HG03460 (cell line): ENCODE data around the gene R3HDM2.
"Not testable (repeated sequence)": the region's sequence is repeated elsewhere in the genome, so short reads cannot be mapped to it uniquely, and the experiment has no call there.

ENCODE experiments used
- ATAC-seq: cut with Tn5 transposase; IDR thresholded peaks from one replicate; pipeline ENCODE4 v1.9.1; 2021; ENCODE audit not compliant: unreplicated experiment

R3HDM2 gene

GRCh38 chr12:57276233-57276632 lies 154.6 kb downstream of the R3HDM2 start:
- not testable (repeated sequence) for ATAC-seq

GRCh38 chr12:57273516-57273915 lies 157.3 kb downstream of the R3HDM2 start:
- no peak for ATAC-seq

GRCh38 chr12:57272337-57273151 lies 158.3 kb downstream of the R3HDM2 start:
- ATAC-seq: no peak

GRCh38 chr12:57270966-57271470 lies 159.8 kb downstream of the R3HDM2 start:
- ATAC-seq: no peak

GRCh38 chr12:57268264-57268663 lies 162.6 kb downstream of the R3HDM2 start:
- no peak for ATAC-seq

GRCh38 chr12:57266681-57267080 lies 164.2 kb downstream of the R3HDM2 start:
- ATAC-seq: no peak

- ATAC-seq: no peak
These were observed 167.7 kb downstream of the R3HDM2 start for GRCh38 chr12:57263096-57263495.

GRCh38 chr12:57262126-57262822 lies 168.6 kb downstream of the R3HDM2 start:
- ATAC-seq: no peak

GRCh38 chr12:57261428-57261865 lies 169.4 kb downstream of the R3HDM2 start:
- no peak for ATAC-seq

- ATAC-seq: no peak
These were observed 170.5 kb downstream of the R3HDM2 start for GRCh38 chr12:57260366-57260765.

GRCh38 chr12:57258977-57259970 lies 171.6 kb downstream of the R3HDM2 start:
- ATAC-seq: no peak

- ATAC-seq: no peak
These were observed 174.9 kb downstream of the R3HDM2 start for GRCh38 chr12:57255916-57256315.

- ATAC-seq: no peak
These were observed 176.2 kb downstream of the R3HDM2 start for GRCh38 chr12:57254506-57255280.

- ATAC-seq: no peak
These were observed 179.9 kb downstream of the R3HDM2 start, which contains the start of gene STAC3 for GRCh38 chr12:57250956-57251355. Gene STAC3 (minus strand): TSS chr12:57251187. CDS start chr12:57249636, 1,551 bp downstream.

GRCh38 chr12:57250541-57250940 lies 180.3 kb downstream of the R3HDM2 start:
- ATAC-seq: no peak

- ATAC-seq: no peak
These were observed 181.7 kb downstream of the R3HDM2 start for GRCh38 chr12:57248934-57249742.

GRCh38 chr12:57247041-57247440 lies 183.8 kb downstream of the R3HDM2 start:
- ATAC-seq: no peak

- ATAC-seq: no peak
These were observed 186.5 kb downstream of the R3HDM2 start for GRCh38 chr12:57244312-57244696.
